Stomach (tissue), 9 donors: Measurements from ENCODE around the gene NOTCH4. TPM values are rescaled to one million over a fixed set of nuclear protein-coding genes. Genes with fewer than 3 reads are reported as not detected.
"Not testable (repeated sequence)": the region's sequence is repeated elsewhere in the genome, so short reads cannot be mapped to it uniquely, and the experiment has no call there.

ENCODE experiments used
- DNase-seq, 2 donors: peaks; one replicate each; pipeline versions ENCODE4 v3.0.0 to v3.0.0-alpha.2; 2013 to 2019
- H3K27ac ChIP-seq, 5 donors: fragments of 200-600 bp in 4 of 5; sonication (generic) in 4 of 5; one replicate each; pipeline ENCODE4 v1.5.1; 2013 to 2019; ENCODE audit warnings: mild to moderate bottlenecking in 1 of 5, moderate library complexity in 1 of 5
- H3K27me3 ChIP-seq, 3 donors: fragments of 200-600 bp; sonication (generic); one replicate each; pipeline ENCODE4 v1.5.1; 2017 to 2019; ENCODE audit warnings: mixed run types in 1 of 3
- H3K36me3 ChIP-seq, 4 donors: fragments of 200-600 bp; sonication (generic); 1 replicate in 3 of 4; 2 replicates in 1 of 4; pipeline ENCODE4 v1.5.1; 2016 to 2019
- H3K4me1 ChIP-seq, 4 donors: fragments of 200-600 bp; sonication (generic); one replicate each; pipeline ENCODE4 v1.5.1; 2016 to 2019
- H3K4me3 ChIP-seq, 4 donors: fragments of 200-600 bp; sonication (generic) in 3 of 4; one replicate each; pipeline ENCODE4 v1.5.1; 2016 to 2019; ENCODE audit warnings: mild to moderate bottlenecking in 1 of 4
- H3K9me3 ChIP-seq, 4 donors: fragments of 200-600 bp; sonication (generic); one replicate each; pipeline ENCODE4 v1.5.1; 2016 to 2019
- CTCF ChIP-seq, 7 experiments: fragments of 450-650 bp in 4 of 7; fragments of 200-600 bp in 3 of 7; sonication (generic) in 3 of 7; IDR thresholded peaks; one replicate each; pipeline ENCODE4 v1.5.1; 2016 to 2019; ENCODE audit warnings: antibody characterized with exemption in 7 of 7, control low read depth in 2 of 7, mild to moderate bottlenecking in 1 of 7
- EP300 ChIP-seq: sonication (generic); formaldehyde crosslinking; IDR thresholded peaks from one replicate; pipeline ENCODE4 v1.6.1; 2017; ENCODE audit warnings: antibody characterized with exemption
- POLR2A ChIP-seq, 4 donors: fragments of 450-650 bp; IDR thresholded peaks; one replicate each; pipeline ENCODE4 v1.6.1; 2016; ENCODE audit warnings: antibody characterized with exemption in 4 of 4, control low read depth in 2 of 4, mild to moderate bottlenecking in 1 of 4, moderate library complexity in 1 of 4
- POLR2AphosphoS5 ChIP-seq, 3 donors: sonication (generic); formaldehyde crosslinking; IDR thresholded peaks; one replicate each; pipeline ENCODE4 v1.6.1; 2016; ENCODE audit warnings: antibody characterized with exemption in 3 of 3
- WGBS, 5 donors: extraction: QIAGEN DNeasy Blood & Tissue Kit in 3 of 5; methylation state at CpG; one replicate each; pipeline versions ENCODE4 v1.1.5 to v1.1.7; 2013 to 2018; 5-methylcytosine and 5-hydroxymethylcytosine counted together
- intact Hi-C: fragments of 100-400 bp; cut with DNase I; formaldehyde crosslinking; loops from one replicate; pipeline ENCODE4 v1.15.1; 2023; ENCODE audit warnings: low total_unique reads
- polyA plus RNA-seq, 3 donors: library from polyadenylated mRNA; stranded (reverse); fragments of 200-250 nt; gene quantifications; one replicate each; pipeline ENCODE4 v1.2.3, GENCODE V29; 2013
- total RNA-seq, 5 donors: library from RNA; depleted of rRNA; stranded (reverse); fragments of >200 nt; gene quantifications; one replicate each; pipeline versions ENCODE4 v1.1.0 to v1.2.3, GENCODE V29; 2014 to 2016
- donor health status: healthy with polysubstance abuse.
- donor health status: Bipolar disorder and iron deficiency.
- donor health status: healthy.

NOTCH4 gene
- total and polyA plus RNA-seq, 8 donors = 7.3 to 45.5 (median 13.7) TPM

GRCh38 chr6:32187009-32187709 is 36.7 kb downstream of the NOTCH4 start:
- H3K9me3 ChIP-seq = no peaks in the 10 kb centered on the region
- H3K4me3 ChIP-seq = peak overlapping the region in 2 of 4 donors; percentile 69 to 76
- WGBS, 5 donors = 61 to 79% (median 65%) methylated on average over 12 of the region's 12 CpGs
- no peak for TF ChIP-seq POLR2A (IDR thresholded peaks at IDR 0.05)
- TF ChIP-seq CTCF (IDR thresholded peaks at IDR 0.05) = no peak
- no peak for TF ChIP-seq POLR2AphosphoS5 (IDR thresholded peaks at IDR 0.05)
- no peak for TF ChIP-seq EP300
- peak overlapping the region; percentile 23 to 100 (median 75) for H3K27ac ChIP-seq
- peaks cover 37 to 82% (median 68%) of the 10 kb centered on the region in 4 donors for H3K4me1 ChIP-seq
- peaks cover 22 to 51% (median 42%) of the 10 kb centered on the region in 4 donors for H3K36me3 ChIP-seq
- intact Hi-C loops = no loop called here
- DNase-seq = peak in 1 of 2 donors; percentile 21
- H3K27me3 ChIP-seq = no peaks in the 10 kb centered on the region

- H3K4me1 ChIP-seq = peaks cover 37 to 82% (median 68%) of the 10 kb centered on the region in 4 donors
- H3K27me3 ChIP-seq, intact Hi-C loops, H3K9me3 ChIP-seq, H3K4me3 ChIP-seq: not testable (repeated sequence)
- H3K27ac ChIP-seq = peak overlapping the region; percentile 31 to 100 (median 75)
- H3K36me3 ChIP-seq = peaks cover 27 to 59% (median 50%) of the 10 kb centered on the region in 4 donors
- peak in 1 of 2 donors; percentile 5 for DNase-seq
- 60 to 69% (median 62%) methylated on average over 10 of the region's 10 CpGs for WGBS, 5 donors
Observed at GRCh38 chr6:32186151-32186840, 37.6 kb downstream of the NOTCH4 start.

GRCh38 chr6:32185681-32186131 is 38.2 kb downstream of the NOTCH4 start:
- H3K4me1 ChIP-seq = peaks cover 33 to 82% (median 67%) of the 10 kb centered on the region in 4 donors

DNA sequence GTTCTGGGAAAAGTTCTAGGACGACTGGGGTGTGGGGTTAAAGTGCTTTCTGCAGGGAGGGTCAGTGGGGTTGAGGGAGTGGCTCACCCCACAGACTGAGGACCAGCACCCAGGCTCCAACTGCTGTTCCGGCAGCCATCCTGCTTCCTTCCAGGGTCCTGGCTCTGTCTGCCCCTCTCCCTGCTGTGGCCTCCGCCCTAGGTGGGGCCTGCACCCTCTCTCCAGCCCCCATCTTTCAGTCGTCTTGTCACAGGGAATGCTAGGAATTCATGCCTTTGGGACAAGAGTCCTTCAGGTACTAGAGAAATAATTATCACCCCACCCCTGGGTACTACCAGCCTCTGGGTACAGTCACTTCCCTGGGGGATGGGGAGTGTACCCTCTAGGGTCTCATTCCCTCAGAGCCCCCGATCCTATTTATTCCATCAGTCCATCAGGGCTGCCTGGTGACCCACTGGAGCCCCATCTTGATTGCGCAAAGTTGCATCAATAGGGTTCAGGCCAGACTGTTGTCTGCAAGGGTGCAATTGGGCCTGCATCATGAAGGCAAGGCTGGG is 39.7 kb downstream of the NOTCH4 start, which contains the start of gene AGER:
Gene AGER, minus strand, starts transcription at position 170 of the 557 bp plus-strand sequence. Its CDS starts 31 bp downstream, at position 139.
- no peaks in the 10 kb centered on the region for H3K27me3 ChIP-seq
- H3K9me3 ChIP-seq = no peaks in the 10 kb centered on the region
- peaks cover 41 to 75% (median 67%) of the 10 kb centered on the region in 4 donors for H3K36me3 ChIP-seq
- intact Hi-C loops = no loop called here
- no peak for TF ChIP-seq POLR2A (IDR thresholded peaks at IDR 0.05)
- TF ChIP-seq POLR2AphosphoS5 (IDR thresholded peaks at IDR 0.05) = no peak
- TF ChIP-seq EP300 = no peak
- no peak for TF ChIP-seq CTCF (IDR thresholded peaks at IDR 0.05)
- DNase-seq = peak in 1 of 2 donors; percentile 3
- no peak within 1 kb of the TSS for H3K4me3 ChIP-seq
- H3K27ac ChIP-seq = peak within 1 kb of the TSS in 4 of 5 donors; percentile 72 to 100 (median 79)
- peaks cover 44 to 90% (median 75%) of the 10 kb centered on the region in 4 donors for H3K4me1 ChIP-seq
- WGBS, 5 donors = 63 to 79% (median 70%) methylated on average over 5 to 6 of the region's 6 CpGs

More at GRCh38 chr6:32185681-32186131, 38.2 kb downstream of the NOTCH4 start:
- peak; percentile 73 to 90 for DNase-seq
- peaks cover 33 to 65% (median 56%) of the 10 kb centered on the region in 4 donors for H3K36me3 ChIP-seq
- H3K4me3 ChIP-seq, H3K27me3 ChIP-seq, H3K9me3 ChIP-seq, intact Hi-C loops: not testable (repeated sequence)
- 6 to 26% (median 21%) methylated on average over 11 of the region's 11 CpGs for WGBS, 5 donors
- H3K27ac ChIP-seq = peak overlapping the region; percentile 31 to 100 (median 75)

GRCh38 chr6:32183483-32184083 is 40.3 kb downstream of the NOTCH4 start:
- H3K9me3 ChIP-seq = no peaks in the 10 kb centered on the region
- DNase-seq = peak in 1 of 2 donors; percentile 7
- WGBS, 5 donors = 77 to 84% (median 80%) methylated on average over 14 to 15 of the region's 15 CpGs
- peak overlapping the region in 4 of 5 donors; percentile 4 to 100 (median 79) for H3K27ac ChIP-seq
- peaks cover 41 to 75% (median 67%) of the 10 kb centered on the region in 4 donors for H3K36me3 ChIP-seq
- TF ChIP-seq POLR2A (IDR thresholded peaks at IDR 0.05) = no peak
- TF ChIP-seq EP300 = no peak
- no peak for TF ChIP-seq CTCF (IDR thresholded peaks at IDR 0.05)
- no peak for TF ChIP-seq POLR2AphosphoS5 (IDR thresholded peaks at IDR 0.05)
- intact Hi-C loops = no loop called here
- peaks cover 42 to 90% (median 75%) of the 10 kb centered on the region in 4 donors for H3K4me1 ChIP-seq
- H3K4me3 ChIP-seq = no peak overlapping the region
- no peaks in the 10 kb centered on the region for H3K27me3 ChIP-seq
